DMS 273 treated with DMSO at 0.1 percent for 48 hours (cell line): ENCODE results near the gene MS4A18.
A peak's percentile ranks its signal among the peaks of the same experiment; 100 is the strongest.

Source experiments
- DNase-seq: peaks from one replicate; lab custom pipeline; 2025; lab: John Stamatoyannopoulos, UW

MS4A18 gene

GRCh38 chr11:60786811-60787567 is 62.5 kb downstream of the MS4A18 start:
- no peak for DNase-seq

- peak; percentile 63 for DNase-seq
Measured at GRCh38 chr11:60788401-60789125, 64.0 kb downstream of the MS4A18 start.

GRCh38 chr11:60790726-60791125 is 66.2 kb downstream of the MS4A18 start:
- no peak for DNase-seq

GRCh38 chr11:60791153-60791933 is 66.8 kb downstream of the MS4A18 start:
- no peak for DNase-seq

- no peak for DNase-seq
Measured at GRCh38 chr11:60792521-60792920, 68.0 kb downstream of the MS4A18 start.
